ENCODE measurements around the gene GOLGA6A. TPM values are rescaled to one million over a fixed set of nuclear protein-coding genes. Genes with fewer than 3 reads are reported as not detected.

Gene GOLGA6A
- total and polyA plus RNA-seq, 2 experiments from 2014 or later = not detected

DNA sequence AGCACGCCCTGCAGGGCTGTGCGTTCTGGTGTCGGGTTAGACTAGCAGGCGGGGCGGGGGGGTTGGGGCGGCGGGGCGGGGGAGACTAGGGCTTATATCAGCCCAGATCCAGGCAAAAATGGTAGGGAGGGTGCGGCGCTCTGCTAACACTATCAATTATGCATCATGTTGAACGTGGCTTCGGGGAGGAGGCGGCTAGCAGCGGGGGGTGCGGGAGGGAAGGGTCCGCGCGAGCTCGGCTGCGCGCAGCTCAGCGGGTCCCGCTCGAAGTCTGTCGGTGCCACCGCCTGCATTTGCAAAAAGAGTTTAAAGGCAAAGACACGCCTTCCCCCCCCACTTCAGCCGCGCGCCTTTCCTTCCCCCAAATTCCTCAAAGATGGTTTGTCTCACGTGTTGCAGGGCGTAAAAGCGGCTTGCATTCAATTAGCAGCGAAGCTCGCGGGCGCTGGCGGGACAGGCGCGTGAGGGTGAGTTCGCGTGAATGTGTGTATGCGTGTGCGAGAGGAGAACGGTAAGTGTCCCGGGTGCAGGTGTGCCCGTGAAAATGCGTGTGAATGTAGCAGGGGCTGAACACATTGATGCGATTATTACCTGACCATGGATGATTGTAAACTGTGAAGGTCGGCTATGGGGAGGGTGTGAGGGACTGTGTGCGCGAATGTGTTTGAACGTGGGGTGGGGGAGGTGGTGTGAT is 48.0 kb upstream of the GOLGA6A start, which contains the start of gene ISLR2:
ISLR2 (plus strand) TSS at position 432 of the 694 bp plus-strand sequence. CDS start 2,169 bp downstream, outside the sequence.
- peaks cover 11% of the 10 kb centered on the region; the same call in 1 of the 2 replicates for H3K4me1 ChIP-seq (ENCODE audit: insufficient read depth)
- H3K36me3 ChIP-seq (ENCODE audit: low read depth) = no peaks in the 10 kb centered on the region
- DNase-seq = peak; percentile 52
- in situ Hi-C loops (cut with MboI) = loop anchor here (5.0 kb wide), 1 partner anchor 177 kb away; no protein-coding TSS in a partner anchor
- H3K79me2 ChIP-seq (ENCODE audit: insufficient read depth) = no peaks in the 10 kb centered on the region
- H3K9me3 ChIP-seq (ENCODE audit: low read depth) = no peaks in the 10 kb centered on the region
- H3K27ac ChIP-seq = no peak within 1 kb of the TSS
- no peak within 1 kb of the TSS for H3K9ac ChIP-seq
- peak within 1 kb of the TSS; percentile 42; the same call in 1 of the 2 replicates for H2AFZ ChIP-seq
- H4K20me1 ChIP-seq (ENCODE audit: insufficient read depth) = no peaks in the 10 kb centered on the region
- H3K4me2 ChIP-seq (ENCODE audit: unreplicated experiment) = peak within 1 kb of the TSS; percentile 40
- peak within 1 kb of the TSS; percentile 38; the same call in 1 of the 2 replicates for H3K4me3 ChIP-seq
- H3K9me2 ChIP-seq (ENCODE audit: insufficient read depth) = no peaks in the 10 kb centered on the region
- TF ChIP-seq EZH2phosphoT487 (IDR thresholded peaks at IDR 0.05; ENCODE audit: insufficient read depth, low read depth) (0 out of 2 replicates have a peak, but pooled peaks have one; percentile 60), EZH2 (IDR thresholded peaks at IDR 0.05; ENCODE audit: insufficient read depth, poor library complexity, severe bottlenecking) (peak; percentile 78)
- H3K27me3 ChIP-seq (replicated peaks; ENCODE audit: insufficient read depth) = peaks cover 69% of the 10 kb centered on the region
- 2 to 4% methylated on average over 28 to 53 of the region's 53 CpGs for WGBS, 2 experiments (ENCODE audit: low coverage in 1 of 2, low lambda C conversion rate in 2 of 2, missing lambda C conversion rate in 2 of 2)
- no peaks in the 10 kb centered on the region for H3F3A ChIP-seq (ENCODE audit: insufficient read depth)

- peak overlapping the region; percentile 42; the same call in 1 of the 2 replicates for H2AFZ ChIP-seq
- H3K9me2 ChIP-seq (ENCODE audit: insufficient read depth) = no peaks in the 10 kb centered on the region
- no peaks in the 10 kb centered on the region for H3F3A ChIP-seq (ENCODE audit: insufficient read depth)
- peak overlapping the region; percentile 38; the same call in 1 of the 2 replicates for H3K4me3 ChIP-seq
- H3K4me1 ChIP-seq (ENCODE audit: insufficient read depth) = peaks cover 11% of the 10 kb centered on the region; the same call in 1 of the 2 replicates
- in situ Hi-C loops (cut with MboI) = loop anchor here (5.0 kb wide), 1 partner anchor 178 kb away; no protein-coding TSS in a partner anchor
- H3K27ac ChIP-seq = no peak overlapping the region
- H3K27me3 ChIP-seq (replicated peaks; ENCODE audit: insufficient read depth) = peaks cover 68% of the 10 kb centered on the region
- H3K79me2 ChIP-seq (ENCODE audit: insufficient read depth) = no peaks in the 10 kb centered on the region
- peak overlapping the region; percentile 40 for H3K4me2 ChIP-seq (ENCODE audit: unreplicated experiment)
- H3K36me3 ChIP-seq (ENCODE audit: low read depth) = no peaks in the 10 kb centered on the region
- H3K9me3 ChIP-seq (ENCODE audit: low read depth) = no peaks in the 10 kb centered on the region
- TF ChIP-seq EZH2phosphoT487 (IDR thresholded peaks at IDR 0.05; ENCODE audit: insufficient read depth, low read depth) = peak; percentile 63; the same call in 1 of the 2 replicates
- peak; percentile 98 for TF ChIP-seq EZH2 (IDR thresholded peaks at IDR 0.05; ENCODE audit: insufficient read depth, poor library complexity, severe bottlenecking)
- H4K20me1 ChIP-seq (ENCODE audit: insufficient read depth) = no peaks in the 10 kb centered on the region
- WGBS, 2 experiments (ENCODE audit: low coverage in 1 of 2, low lambda C conversion rate in 2 of 2, missing lambda C conversion rate in 2 of 2) = 3 to 4% methylated on average over 39 to 40 of the region's 40 CpGs
- H3K9ac ChIP-seq = no peak overlapping the region
- DNase-seq = peak; percentile 40
These were observed 47.3 kb upstream of the GOLGA6A start for GRCh38 chr15:74129586-74130154.

- H3F3A ChIP-seq (ENCODE audit: insufficient read depth) = no peaks in the 10 kb centered on the region
- no peaks in the 10 kb centered on the region for H3K36me3 ChIP-seq (ENCODE audit: low read depth)
- no peaks in the 10 kb centered on the region for H4K20me1 ChIP-seq (ENCODE audit: insufficient read depth)
- 8 to 13% methylated on average over 38 to 43 of the region's 43 CpGs for WGBS, 2 experiments (ENCODE audit: low coverage in 1 of 2, low lambda C conversion rate in 2 of 2, missing lambda C conversion rate in 2 of 2)
- DNase-seq = no peak
- no peak overlapping the region for H3K9ac ChIP-seq
- peak overlapping the region; percentile 40 for H3K4me2 ChIP-seq (ENCODE audit: unreplicated experiment)
- no peaks in the 10 kb centered on the region for H3K79me2 ChIP-seq (ENCODE audit: insufficient read depth)
- no peaks in the 10 kb centered on the region for H3K9me3 ChIP-seq (ENCODE audit: low read depth)
- H3K9me2 ChIP-seq (ENCODE audit: insufficient read depth) = no peaks in the 10 kb centered on the region
- in situ Hi-C loops (cut with MboI) = no loop called here
- H3K27ac ChIP-seq = no peak overlapping the region
- TF ChIP-seq EZH2 (IDR thresholded peaks at IDR 0.05; ENCODE audit: insufficient read depth, poor library complexity, severe bottlenecking) = no peak
- TF ChIP-seq EZH2phosphoT487 (IDR thresholded peaks at IDR 0.05; ENCODE audit: insufficient read depth, low read depth) = peak; percentile 13
- H3K4me1 ChIP-seq (ENCODE audit: insufficient read depth) = peaks cover 11% of the 10 kb centered on the region; the same call in 1 of the 2 replicates
- H3K4me3 ChIP-seq = peak overlapping the region; percentile 38; the same call in 1 of the 2 replicates
- peaks cover 73% of the 10 kb centered on the region for H3K27me3 ChIP-seq (replicated peaks; ENCODE audit: insufficient read depth)
- H2AFZ ChIP-seq = peak overlapping the region; percentile 42; the same call in 1 of the 2 replicates
These were observed 46.6 kb upstream of the GOLGA6A start for GRCh38 chr15:74128785-74129585.

Data from GM23248 (cell line).